Activated CD8-positive, alpha-beta memory T cell treated with anti-CD3 and anti-CD28 coated beads for 4 hours (primary cell): ENCODE data around the gene SHLD2.
"Not testable (repeated sequence)": the region's sequence is repeated elsewhere in the genome, so short reads cannot be mapped to it uniquely, and the experiment has no call there.

Experiments used
- DNase-seq, 2 donors: peaks; one replicate each; pipeline ENCODE4 v3.0.0-alpha.2; 2020; ENCODE audit warnings: low read depth in 2 of 2

Gene SHLD2

DNA sequence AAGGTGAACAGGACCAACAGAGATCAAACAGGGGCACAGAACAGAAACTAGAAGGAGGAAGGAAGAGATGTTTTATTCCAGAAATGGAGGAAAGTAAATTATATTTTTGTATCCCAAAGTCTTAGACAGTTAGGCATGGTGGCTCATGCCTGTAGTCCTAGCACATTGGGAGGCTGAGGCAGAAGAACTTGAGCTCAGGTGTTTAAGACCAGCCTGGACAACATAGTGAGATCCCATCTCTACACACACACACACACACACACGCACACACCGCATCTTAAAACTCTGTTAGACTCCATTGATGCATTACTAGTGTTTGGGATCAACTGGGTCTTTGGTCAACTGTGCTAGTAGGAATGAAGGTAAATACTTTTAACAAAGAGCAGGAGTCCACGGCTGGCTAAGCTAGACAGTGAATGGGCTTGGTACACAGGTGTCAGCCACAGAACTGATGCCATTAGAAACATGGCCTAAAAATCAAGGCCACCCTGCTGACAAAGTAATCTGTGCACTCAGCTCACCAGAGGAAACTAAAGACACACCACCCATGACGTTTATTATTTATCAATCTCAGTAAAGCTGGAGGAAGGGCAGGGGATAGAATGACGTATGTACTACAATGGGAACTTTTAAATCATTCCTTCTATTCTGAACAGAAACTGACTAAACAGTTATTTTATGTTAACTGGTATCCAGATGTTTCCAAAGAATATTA is 11.3 kb upstream of the SHLD2 start:
- not testable (repeated sequence) for DNase-seq

DNA sequence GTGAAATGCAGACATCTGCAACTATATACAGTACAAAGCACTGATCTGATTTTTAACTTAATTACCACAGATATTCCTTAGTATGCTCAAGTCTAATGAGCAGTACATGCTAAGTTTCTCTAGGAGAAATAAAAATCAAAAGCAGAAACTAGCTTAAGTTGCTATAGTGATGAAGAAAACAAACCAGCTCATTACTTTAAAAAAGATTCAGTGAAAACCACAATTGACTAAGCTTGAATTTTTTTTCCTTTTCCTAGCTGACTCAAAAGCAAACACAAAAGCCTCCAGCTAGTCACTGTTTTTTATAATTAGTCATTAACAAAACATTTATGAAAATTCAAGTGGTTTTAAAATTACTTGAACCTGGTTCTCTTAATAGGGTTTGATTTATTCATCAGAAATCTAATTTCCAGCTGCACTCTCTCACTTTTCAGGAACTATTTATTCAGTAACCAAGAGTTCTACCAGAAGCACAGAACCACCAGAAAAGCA is 10.7 kb upstream of the SHLD2 start:
- not testable (repeated sequence) for DNase-seq

DNA sequence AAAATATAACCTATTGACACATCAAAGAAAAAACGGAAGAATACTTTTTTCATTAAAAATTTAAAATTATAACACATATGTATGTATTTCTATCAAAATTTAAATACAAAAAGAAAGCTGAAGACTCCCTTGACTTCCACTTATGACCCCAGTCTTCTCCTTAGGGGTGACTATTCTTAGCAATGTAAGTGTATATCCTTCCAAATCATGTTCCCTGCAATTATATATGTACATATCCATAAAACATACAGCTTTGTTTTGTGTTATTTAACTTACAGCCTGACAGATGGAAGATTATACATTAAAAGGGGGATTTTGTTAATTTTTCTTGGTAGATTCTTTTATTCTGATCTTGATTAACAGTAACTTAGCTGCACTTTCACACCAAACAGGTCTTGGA is 9.5 kb upstream of the SHLD2 start:
- DNase-seq: no peak

DNA sequence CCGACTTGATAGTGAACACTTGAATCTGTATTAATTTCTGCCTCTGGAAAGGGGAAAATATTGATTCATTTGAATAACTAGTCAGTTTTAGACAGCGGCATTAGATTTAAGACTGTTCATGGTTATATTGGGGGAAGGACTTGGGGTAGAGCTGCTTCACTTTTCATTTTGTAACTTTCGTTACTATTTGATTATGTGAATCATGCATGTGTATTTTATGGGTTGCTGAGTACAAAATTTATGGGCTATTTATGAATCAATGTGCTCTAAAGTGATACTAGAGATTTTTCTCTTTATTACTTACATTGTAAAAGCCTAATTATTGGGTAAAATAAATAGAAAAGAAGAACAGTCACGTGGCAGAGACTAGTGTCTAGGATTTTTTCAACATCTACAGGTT is 5.3 kb upstream of the SHLD2 start:
- no peak for DNase-seq

DNA sequence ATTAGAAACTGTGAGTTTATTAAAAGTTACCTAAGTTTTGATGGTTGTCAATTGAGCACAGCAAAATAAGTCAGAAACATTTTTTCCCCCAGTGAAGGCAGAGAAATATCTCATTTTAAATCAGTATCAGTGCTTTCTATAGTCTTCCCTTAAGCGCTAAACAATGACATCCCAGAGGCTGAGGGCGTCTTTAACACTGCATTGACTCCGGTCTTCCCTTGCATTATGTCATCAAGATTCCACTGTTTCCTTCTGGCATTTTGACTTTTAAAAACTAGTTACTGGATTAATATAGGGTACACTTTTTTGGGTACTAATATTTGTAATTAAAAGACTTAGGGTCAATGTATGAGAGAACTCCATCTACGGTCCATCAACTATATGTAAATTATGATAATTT is 4.2 kb upstream of the SHLD2 start:
- no peak for DNase-seq

DNA sequence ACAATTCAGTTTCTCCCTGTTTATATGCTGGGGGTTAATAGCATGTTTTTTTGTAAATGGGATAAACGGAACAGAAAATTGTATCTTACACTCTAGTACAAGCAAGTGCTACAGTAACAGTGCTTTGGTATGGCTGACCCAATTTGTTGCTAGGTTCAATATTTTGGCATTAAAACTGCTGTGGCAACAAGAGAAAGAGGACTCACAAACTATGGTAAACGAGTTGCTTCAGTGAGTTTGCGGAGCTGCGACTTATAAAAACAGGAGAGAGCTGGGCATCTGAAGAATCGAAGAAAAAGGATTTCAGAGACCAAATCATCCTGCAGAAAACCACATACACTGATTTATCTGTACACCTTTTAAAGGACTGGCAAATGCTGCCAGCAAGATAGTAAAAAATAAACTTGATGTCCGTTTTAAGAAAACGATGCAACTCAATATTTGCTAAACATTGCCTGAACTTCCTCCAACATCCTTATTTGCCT is 2.6 kb upstream of the SHLD2 start:
- no peak for DNase-seq

DNA sequence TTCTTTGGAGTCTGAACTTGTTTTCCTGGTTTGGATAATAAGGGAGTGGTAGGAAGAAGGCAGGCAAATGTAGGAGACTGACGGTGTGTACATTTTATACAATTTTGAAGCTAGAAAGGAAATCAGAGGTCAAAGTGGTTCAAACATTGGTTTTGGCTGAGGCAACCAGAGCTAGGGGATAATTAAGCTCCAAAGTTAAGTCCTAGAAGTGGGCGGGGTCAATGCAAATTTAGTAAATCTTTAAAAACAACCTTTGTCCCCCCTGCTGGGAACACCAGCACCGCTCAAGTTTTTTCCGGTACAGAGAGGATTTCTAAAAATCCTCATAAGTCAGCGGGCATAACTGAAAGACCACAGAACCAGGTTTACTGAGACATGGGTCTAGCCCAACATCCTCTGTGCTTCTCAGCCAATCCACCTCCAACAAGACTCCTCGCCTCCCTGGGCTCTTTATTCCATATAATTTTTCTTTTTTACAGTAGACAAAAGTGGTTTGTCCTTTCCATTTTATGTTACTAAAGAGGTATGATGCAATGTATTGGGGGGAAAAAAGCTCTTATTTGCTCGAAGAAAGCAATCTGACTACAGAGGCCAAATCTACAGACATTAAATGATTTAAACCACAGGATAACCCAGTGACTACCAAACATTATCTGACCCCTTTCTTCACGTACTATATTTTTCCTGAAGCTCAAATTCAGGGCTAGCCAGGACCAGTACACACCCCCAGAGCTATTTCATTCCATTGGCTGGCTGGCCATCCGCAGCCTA is 2.0 kb upstream of the SHLD2 start:
- no peak for DNase-seq

DNA sequence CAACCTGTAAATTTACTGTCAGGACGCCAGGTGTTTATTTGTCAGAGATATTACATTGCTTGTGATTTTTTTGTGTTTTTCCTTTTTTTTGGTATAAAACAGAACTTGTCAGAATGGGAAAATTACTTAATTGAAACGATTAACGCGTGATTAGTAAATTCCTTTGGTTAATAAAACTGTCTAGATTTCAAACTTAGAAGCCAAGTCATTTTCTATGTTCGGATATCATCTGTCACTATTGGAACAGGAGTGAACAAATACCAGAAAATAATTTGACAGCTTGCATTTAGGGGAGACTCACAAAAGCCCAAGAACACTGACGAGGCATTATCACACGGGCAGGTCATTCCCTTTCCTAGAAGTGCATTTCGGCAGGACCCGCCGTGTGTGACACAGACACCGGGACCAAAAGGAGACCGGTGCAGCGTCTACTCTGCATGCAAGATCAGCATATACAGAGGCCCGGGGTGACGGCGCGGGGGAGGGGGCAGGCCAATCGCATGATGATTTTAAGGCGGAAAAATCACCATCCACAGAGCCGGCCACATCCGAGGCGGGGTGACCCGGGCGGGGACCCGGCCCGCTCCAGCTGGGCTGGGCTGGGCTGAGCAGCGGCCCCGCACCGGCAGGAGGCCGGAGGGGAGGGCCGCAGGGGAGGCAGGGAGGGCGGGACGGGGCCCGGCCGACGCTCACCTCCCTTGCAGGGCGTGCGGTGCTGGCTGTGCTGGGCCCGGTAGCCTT is 1.2 kb upstream of the SHLD2 start:
- DNase-seq: peak; percentile 28 to 34

DNA sequence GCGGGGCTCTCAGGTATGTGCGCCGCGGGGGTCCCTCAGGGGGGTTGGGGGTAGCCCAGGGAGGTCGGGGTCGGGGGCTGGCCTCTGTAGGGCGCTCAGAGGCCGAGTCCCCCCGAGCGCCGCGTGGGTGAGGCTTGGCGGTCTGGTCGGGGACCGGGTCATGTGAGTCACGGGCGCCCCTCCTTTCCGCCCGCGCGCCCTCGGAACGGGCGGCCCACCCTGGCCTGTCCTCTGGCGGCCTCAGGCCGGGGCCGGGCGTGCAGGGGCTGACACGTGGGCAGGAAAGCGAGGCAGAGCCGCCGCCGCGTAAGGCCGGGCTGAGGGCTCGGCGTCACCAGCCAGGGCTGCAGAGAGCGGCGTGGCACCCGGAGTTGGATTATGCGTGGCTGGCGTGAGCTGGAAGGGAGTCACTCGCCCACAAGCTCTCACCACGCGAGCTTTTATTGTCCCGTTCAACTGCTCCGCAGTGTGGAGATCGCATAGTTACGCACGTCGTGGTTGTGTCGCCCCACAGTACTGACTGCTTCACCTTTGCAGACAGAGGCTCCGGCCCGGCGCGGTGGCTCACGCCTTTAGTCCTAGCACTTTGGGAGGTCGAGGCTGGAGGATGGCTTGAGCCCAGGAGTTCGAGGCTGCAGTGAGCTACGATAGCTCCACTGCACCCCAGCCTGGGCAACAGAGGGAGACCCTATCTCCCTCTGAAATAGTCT is 385 bp downstream of the SHLD2 start:
- DNase-seq: peak; percentile 59 to 71

DNA sequence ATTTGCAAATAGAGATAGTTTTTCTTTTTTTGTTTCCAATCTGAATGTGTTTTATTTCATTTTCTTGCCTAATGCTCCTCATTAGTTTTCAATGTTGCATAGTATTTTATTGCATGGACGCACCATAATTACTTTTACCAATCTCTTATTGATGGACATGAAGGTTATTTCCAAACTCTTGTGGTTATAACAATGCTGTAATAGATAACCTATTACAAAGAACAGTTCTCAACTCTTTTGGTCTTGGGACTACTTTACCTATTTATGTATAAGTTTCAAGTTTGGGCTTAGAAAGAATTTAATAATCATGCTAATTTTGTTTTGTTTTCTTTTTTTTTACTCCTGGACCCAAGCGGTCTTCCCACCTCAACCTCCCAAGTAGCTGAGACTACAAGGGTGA is 7.0 kb downstream of the SHLD2 start:
- DNase-seq: no peak

DNA sequence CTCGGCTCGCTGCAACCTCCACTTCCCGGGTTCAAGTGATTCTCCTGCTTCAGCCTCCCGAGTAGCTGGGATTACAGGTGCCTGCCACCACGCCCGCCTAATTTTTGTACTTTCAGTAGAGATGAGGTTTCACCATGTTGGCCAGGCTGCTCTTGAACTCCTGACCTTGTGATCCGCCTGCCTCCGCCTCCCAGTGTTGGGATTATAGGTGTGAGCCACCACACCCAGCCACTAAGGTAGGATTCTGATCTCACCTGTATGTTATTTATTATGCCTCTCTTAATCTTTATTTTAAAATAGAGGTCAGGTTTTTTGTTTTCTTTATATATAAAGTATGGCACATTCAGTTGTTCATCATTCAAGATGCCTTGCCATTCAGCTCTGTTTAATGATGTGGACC is 9.7 kb downstream of the SHLD2 start:
- not testable (repeated sequence) for DNase-seq

DNA sequence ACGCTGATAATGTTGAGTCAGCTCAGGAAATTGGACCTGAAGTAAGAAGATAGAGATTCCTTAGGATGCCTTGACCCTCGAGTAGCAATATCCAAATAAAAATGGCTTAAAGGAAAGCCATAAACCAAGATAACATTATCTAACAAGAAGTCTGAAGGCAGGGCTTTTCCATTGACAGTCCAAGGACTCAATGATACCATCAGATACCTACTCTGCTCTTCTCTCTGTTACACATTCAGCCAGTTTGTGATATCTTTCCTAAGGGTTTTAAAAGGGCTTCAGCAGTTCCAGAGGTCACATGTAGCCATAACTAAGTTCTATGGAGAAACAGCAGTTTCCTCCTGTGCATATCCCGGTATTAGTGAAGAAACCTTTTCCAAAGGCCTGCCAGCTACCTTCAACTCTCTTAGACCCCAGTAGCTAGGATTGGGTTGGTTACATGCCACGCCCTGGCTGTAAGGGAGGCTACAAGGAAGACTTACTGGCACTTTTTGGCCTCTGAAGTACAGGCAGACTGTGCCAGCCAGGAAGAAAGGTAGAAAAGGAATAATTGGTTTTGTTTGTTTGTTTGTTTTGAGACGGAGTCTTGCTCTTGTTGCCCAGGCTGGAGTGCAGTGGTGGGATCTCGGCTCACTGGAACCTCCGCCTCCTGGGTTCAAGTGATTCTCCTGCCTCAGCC is 10.6 kb downstream of the SHLD2 start:
- DNase-seq: no peak

DNA sequence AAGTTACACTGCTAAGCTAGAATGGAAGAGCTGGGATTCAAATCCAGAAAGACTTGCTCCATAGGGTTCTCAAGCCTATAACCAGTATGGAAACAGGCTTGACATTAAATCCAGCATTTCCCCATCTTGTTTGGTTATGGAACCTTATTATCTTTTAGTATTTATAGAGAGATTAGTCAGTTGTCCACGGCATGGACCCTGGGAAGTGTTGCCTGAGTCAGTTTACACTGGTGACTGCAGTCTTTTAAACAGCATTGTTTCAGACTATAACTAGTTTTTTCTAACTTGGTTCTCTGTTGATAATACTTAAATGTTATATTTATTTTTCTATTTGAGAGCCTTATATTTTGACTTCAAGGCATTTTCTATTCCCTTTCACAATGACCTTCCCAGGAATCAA is 23.1 kb downstream of the SHLD2 start:
- not testable (repeated sequence) for DNase-seq

DNA sequence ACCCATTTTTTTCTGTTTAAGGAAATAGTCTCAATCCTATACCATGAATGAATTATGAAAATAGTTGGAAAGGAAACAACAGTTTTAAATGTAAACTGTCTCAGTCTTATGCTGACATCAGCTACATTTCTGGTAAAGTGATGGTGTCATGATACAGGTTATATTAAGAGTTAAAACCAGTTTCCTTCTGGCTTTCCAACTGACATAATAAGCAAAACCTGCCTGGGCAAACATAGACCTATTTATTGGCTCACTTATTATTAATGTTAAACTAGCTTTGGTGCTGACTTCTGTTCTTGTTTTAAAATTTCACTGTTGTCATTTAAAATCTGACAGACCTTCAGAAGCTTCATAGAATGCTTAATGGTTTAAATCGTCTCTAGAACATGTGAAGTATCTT is 24.0 kb downstream of the SHLD2 start:
- DNase-seq: not testable (repeated sequence)

DNA sequence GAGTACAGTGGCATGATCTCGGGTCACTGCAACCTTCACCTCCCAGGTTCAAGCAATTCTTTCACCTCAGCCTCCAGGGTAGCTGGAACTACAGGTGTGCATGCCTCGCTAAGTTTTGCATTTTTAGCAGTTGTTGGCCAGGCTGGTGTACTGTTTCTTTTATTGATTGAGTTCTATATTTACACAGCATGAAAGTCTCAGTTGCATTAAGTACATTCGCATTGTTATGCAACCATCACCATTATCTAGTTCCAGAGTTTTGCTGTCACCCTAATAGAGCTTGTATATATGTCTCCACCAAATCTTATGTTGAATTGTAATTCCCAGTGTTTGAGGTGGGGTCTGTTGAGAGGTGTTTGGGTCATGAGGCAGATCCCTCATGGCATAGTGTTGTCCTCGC is 28.3 kb downstream of the SHLD2 start:
- not testable (repeated sequence) for DNase-seq

DNA sequence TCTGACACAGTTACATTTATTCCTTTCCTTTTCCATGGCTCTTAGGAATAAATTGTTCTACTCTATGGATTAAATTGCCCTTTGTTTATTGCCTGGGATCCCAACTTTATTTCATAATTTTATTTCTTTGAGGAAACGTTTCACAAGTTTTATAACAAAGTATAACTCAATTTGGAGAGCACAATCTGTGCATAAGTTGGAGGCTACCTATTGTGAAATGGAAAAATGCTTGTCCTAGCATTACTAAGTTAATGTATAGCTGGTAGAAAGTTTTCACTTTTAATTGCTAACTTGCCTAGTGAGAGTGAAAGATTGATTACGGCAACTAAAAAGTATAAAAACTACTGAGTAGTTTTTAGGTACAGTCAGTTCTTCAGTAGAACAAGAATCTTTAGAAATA is 32.0 kb downstream of the SHLD2 start:
- not testable (repeated sequence) for DNase-seq

DNA sequence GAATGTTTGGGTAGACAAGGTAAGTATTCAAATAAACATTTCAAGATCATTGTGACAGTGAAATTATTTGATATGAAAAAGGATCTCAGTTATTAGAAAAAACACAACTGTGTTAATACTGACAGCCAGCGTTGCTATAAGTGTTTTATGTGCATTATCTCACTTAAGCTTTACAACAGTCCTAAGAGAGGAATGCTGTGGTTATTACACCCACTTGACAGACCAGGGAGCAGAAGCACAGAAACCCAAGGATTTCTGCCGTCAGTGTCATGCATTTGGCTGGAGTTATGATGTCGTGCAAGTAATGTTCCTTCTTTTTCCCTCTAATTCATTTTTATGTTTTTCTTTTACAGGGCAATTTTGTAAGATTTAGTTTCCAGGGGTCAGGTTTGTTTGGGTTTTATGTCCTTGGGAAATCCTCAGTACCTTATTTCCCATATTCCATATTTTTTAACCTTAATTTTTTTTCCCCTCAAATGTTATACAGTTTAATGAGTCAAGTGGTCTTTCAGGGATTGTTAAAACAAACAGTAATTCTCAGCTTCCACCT is 32.7 kb downstream of the SHLD2 start:
- DNase-seq: not testable (repeated sequence)

DNA sequence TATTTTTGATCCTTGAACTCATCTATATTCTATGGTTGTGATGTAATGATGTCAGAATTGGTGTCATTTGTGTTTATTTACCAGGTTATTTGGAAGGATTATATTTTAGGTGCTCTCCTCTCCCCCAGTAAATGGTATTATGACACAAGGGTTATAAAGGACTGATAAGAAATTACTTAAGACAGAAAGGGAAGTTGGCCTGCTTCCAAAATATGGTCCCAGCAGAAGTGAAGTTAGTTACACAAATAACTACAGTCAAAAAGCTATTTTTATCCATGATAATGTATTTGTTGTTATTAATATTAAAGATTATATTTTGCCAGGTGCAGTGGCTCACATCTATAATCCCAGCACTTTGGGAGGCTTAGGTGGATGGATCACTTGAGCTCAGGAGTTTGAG is 37.2 kb downstream of the SHLD2 start:
- DNase-seq: not testable (repeated sequence)

DNA sequence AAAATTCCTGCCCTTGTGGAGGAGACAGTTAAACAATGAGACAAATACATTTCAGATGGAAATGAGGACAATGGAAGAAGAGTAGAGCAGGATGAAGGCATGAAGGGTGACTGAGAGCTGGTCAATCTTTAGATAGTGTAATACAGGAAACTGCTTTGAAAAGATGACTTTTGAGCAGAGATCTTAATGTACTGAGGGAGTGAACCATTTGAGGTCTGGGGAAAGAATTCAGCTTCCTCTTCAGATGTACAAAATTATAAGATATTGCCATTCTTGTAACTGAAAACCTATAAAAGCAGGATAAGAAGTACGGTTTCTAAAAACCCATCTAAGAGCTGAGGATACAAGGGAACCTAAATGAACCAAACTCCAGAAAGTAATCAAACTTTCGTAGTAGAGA is 38.9 kb downstream of the SHLD2 start:
- DNase-seq: not testable (repeated sequence)

DNA sequence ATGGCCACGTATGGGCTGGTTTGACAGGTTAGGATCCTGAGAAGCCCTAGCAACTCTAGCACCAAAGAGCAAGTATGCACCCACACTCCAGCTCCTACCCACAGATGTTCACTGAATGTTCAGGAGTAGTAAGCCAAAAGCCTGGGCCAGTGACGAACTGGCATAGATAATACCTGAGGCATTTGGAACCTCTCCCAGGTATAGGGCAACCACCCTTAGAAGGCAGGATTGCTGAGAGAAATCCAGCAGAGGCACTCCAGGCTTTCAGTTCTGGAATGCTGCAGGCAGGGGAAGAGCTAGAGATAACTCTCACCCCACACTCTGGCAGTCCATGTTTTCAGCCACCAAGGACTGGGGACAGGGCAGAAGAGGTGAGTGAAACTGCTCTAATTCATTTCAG is 39.4 kb downstream of the SHLD2 start:
- DNase-seq: not testable (repeated sequence)

DNA sequence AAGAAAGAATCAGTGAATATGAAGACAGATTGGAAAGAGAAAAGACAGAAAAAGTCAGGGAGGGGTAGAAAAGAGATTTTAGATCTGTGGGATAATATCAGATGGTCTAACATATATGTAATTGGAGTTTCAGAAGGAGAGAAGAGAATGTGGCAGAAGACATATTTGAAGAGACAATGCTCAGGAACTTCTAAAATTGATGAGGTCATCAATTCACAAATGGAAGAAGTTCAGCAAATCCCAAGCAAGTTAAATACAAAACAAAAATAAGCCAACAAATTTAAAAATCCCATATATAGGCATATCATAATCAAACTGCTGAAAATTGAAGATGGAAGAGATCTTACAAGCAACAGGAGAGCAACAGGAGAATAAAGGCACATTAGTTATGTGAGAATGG is 42.5 kb downstream of the SHLD2 start:
- not testable (repeated sequence) for DNase-seq
